Parathyroid adenoma (tissue), 2 donors: ENCODE measurements around the gene TOP3B.
"Not testable (repeated sequence)": the region's sequence is repeated elsewhere in the genome, so short reads cannot be mapped to it uniquely, and the experiment has no call there.

ENCODE experiments used
- H2AFZ ChIP-seq: fragments of 300-600 bp; sonication (generic); one replicate; pipeline ENCODE4 v1.7.0; 2017; ENCODE audit warnings: antibody characterized with exemption, mild to moderate bottlenecking
- H3K27ac ChIP-seq: fragments of 300-600 bp; sonication (generic); one replicate; pipeline ENCODE4 v1.7.0; 2017
- H3K27me3 ChIP-seq: fragments of 300-600 bp; sonication (generic); one replicate; pipeline ENCODE4 v1.7.0; 2017; ENCODE audit warnings: low read length; ENCODE audit not compliant: control insufficient read depth, insufficient read depth
- H3K36me3 ChIP-seq: fragments of 300-600 bp; sonication (generic); one replicate; pipeline ENCODE4 v1.7.0; 2017; ENCODE audit warnings: low read length; ENCODE audit not compliant: control insufficient read depth, insufficient read depth
- H3K4me1 ChIP-seq: fragments of 300-600 bp; sonication (generic); one replicate; pipeline ENCODE4 v1.7.0; 2017; ENCODE audit warnings: control low read depth
- H3K4me2 ChIP-seq: fragments of 300-600 bp; sonication (generic); one replicate; pipeline ENCODE4 v1.7.0; 2017; ENCODE audit warnings: low read length
- H3K4me3 ChIP-seq: fragments of 300-600 bp; sonication (generic); one replicate; pipeline ENCODE4 v1.7.0; 2017; ENCODE audit warnings: low read depth, low read length
- H3K79me2 ChIP-seq: fragments of 300-600 bp; sonication (generic); one replicate; pipeline ENCODE4 v1.7.0; 2017; ENCODE audit warnings: control low read depth
- H3K9ac ChIP-seq: fragments of 300-600 bp; sonication (generic); one replicate; pipeline ENCODE4 v1.7.0; 2017; ENCODE audit warnings: mild to moderate bottlenecking
- H3K9me3 ChIP-seq: fragments of 300-600 bp; sonication (generic); one replicate; pipeline ENCODE4 v1.7.0; 2017; ENCODE audit warnings: low read length; ENCODE audit not compliant: control insufficient read depth
- CTCF ChIP-seq: fragments of 300-600 bp; sonication (generic); IDR thresholded peaks from one replicate; pipeline ENCODE4 v1.7.0; 2017; ENCODE audit warnings: antibody characterized with exemption, mild to moderate bottlenecking
- donor health status: primary hyperparathyroidism.

Gene TOP3B

GRCh38 chr22:21916309-21916918, 66.2 kb downstream of the TOP3B start:
- H3K9me3 ChIP-seq = no peaks in the 10 kb centered on the region
- H3K9ac ChIP-seq = no peak overlapping the region
- H2AFZ ChIP-seq = no peak overlapping the region
- H3K27ac ChIP-seq = no peak overlapping the region
- H3K4me2 ChIP-seq = no peak overlapping the region
- no peaks in the 10 kb centered on the region for H3K4me1 ChIP-seq
- H3K79me2 ChIP-seq = no peaks in the 10 kb centered on the region
- H3K27me3 ChIP-seq = no peaks in the 10 kb centered on the region
- H3K36me3 ChIP-seq = no peaks in the 10 kb centered on the region
- H3K4me3 ChIP-seq = no peak overlapping the region
- TF ChIP-seq CTCF = no peak

GRCh38 chr22:21915624-21916308, 66.8 kb downstream of the TOP3B start:
- TF ChIP-seq CTCF = no peak
- Histone ChIP-seq H3K4me2 (no peak overlapping the region), H3K36me3 (no peaks in the 10 kb centered on the region), H3K27ac (no peak overlapping the region), H3K4me1 (no peaks in the 10 kb centered on the region), H2AFZ (no peak overlapping the region), H3K9me3 (no peaks in the 10 kb centered on the region), H3K4me3 (no peak overlapping the region), H3K27me3 (no peaks in the 10 kb centered on the region), H3K9ac (no peak overlapping the region), H3K79me2 (no peaks in the 10 kb centered on the region)

GRCh38 chr22:21914033-21914642, 68.4 kb downstream of the TOP3B start:
- not testable (repeated sequence) for H3K4me3 ChIP-seq, H3K4me1 ChIP-seq

GRCh38 chr22:21910367-21910766, 72.2 kb downstream of the TOP3B start:
- not testable (repeated sequence) for H3K79me2 ChIP-seq, H3K9me3 ChIP-seq, H3K27ac ChIP-seq, H3K4me2 ChIP-seq, H3K4me1 ChIP-seq, H3K36me3 ChIP-seq, H3K9ac ChIP-seq, H2AFZ ChIP-seq, H3K27me3 ChIP-seq, H3K4me3 ChIP-seq

More at GRCh38 chr22:21914033-21914642, 68.4 kb downstream of the TOP3B start:
- not testable (repeated sequence) for H3K27ac ChIP-seq, H3K4me2 ChIP-seq, H3K27me3 ChIP-seq, H3K9ac ChIP-seq, H3K79me2 ChIP-seq, H3K9me3 ChIP-seq, H2AFZ ChIP-seq, H3K36me3 ChIP-seq

GRCh38 chr22:21909871-21910270, 72.7 kb downstream of the TOP3B start:
- no peak for TF ChIP-seq CTCF
- Histone ChIP-seq H3K4me1 (no peaks in the 10 kb centered on the region), H3K4me2 (no peak overlapping the region), H3K9me3 (no peaks in the 10 kb centered on the region), H3K27ac (no peak overlapping the region), H3K27me3 (no peaks in the 10 kb centered on the region), H2AFZ (no peak overlapping the region), H3K36me3 (no peaks in the 10 kb centered on the region), H3K79me2 (no peaks in the 10 kb centered on the region), H3K4me3 (no peak overlapping the region), H3K9ac (no peak overlapping the region)
